DMS53 treated with DMSO at 0.1 percent for 48 hours (cell line): ENCODE measurements around the gene BHLHE23.
"Not testable (repeated sequence)": the region's sequence is repeated elsewhere in the genome, so short reads cannot be mapped to it uniquely, and the experiment has no call there.

Experiments used
- DNase-seq: peaks from one replicate; lab custom pipeline; 2025; ENCODE audit not compliant: unreplicated experiment; lab: John Stamatoyannopoulos, UW

The BHLHE23 gene

DNA sequence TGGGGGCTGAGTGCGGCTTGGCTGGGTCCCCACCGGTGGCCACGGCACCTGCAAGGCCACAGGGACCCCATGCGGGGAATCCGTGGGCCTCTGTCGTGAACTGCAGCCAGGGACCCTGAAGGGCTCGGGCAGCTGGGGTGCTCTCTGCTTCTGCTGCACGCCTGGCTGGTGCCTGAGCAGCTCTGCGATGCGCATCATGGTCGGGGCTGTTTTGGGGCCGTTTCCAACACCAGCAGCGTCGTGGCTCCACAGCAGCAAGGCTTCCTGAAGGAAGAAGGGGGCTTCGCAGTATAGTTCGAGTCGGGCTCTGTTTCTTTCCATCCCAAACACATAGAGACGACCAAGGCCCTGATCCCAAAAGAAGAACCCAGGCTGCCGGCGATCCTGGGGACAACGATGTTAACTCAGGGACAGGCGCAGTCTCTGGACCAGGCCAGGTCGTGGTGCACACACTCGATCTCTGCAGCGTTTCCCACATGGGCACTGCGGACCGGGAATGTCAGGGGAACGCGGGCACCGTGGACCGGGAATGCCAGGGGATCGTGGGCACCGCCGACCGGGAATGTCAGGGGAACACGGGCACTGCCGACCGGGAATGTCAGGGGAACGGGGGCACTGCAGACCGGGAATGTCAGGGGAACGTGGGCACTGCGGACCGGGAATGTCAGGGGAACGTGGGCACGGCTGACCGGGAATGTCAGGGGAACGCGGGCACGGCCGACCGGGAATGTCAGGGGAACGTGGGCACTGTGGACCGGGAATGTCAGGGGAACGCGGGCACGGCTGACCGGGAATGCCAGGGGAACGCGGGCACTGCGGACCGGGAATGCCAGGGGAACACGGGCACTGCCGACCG lies 36.8 kb upstream of the BHLHE23 start:
- DNase-seq: no peak

DNA sequence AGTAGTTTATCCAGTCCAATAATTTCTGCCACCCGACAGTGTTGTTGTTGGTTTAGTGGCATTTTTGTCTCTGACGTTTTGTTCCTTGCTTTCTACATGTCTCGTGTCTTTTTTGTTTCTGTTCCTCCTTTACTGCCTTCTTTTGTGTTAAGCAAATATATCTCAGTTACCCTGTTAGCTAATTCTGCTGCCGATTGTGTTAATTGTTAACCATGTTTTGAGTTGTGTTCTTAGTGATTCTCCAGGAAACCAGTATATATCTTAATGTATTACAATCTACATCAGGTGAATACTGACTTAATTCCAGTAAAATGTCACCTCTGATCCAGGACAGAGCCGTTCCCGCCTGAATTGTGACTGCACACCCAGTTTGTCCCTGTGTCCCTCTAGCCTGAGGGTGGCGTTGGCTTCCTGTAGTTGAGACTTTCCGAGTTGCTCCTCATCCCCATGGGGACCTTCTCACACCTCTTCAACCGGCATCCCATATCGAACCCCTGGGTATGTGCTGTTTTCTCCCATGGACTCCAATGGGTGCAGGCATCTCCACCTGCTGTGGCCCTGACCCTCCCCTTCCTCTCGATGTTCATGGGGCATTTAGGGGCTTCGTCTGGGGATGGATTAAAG lies 35.8 kb upstream of the BHLHE23 start:
- no peak for DNase-seq

DNA sequence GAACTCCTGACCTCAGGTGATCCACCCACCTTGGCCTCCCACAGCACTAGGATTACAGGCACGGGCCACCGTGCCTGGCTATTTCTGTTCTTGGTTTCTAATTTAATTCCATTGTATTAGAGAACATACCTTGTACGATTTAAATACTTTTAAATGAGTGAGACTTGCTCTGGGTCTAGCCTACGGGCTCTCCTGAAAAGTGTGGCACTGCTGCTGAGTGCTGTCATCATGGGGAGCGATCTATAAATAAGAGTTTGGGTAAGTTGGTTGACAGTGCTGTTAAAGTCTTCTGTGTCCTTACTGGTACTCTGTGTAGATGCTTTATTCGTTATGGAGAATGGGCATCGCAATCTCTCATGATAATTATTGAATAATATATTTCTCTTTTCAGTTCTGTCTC lies 35.0 kb upstream of the BHLHE23 start:
- no peak for DNase-seq

DNA sequence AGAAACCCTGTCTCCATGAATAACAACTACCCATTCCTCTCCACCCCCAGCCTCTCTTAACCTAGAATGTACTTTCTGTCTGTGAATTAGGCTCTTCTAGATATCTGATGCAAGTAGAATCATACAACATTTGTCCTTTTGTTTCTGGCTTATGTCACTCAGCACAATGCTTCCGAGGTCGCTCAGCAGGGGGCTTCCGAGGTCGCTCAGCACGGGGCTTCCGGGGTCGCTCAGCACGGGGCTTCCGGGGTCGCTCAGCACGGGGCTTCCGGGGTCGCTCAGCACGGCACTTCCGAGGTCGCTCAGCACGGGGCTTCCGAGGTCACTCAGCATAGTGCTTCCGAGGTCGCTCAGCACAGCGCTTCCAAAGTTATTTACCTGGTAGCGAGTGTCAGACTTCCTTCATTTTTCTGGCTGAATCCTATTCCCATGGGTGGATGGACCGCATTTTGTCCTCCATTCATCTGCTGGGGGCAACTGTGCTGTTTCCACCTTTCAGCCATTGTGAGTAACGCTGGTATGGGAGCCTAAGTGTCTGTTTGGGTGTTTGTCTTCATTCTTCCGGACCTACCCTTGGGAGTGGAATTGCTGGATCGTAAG lies 31.0 kb upstream of the BHLHE23 start:
- DNase-seq: no peak

- DNase-seq: no peak
These were observed 29.5 kb upstream of the BHLHE23 start for GRCh38 chr20:63036291-63036690.

- no peak for DNase-seq
These were observed 28.9 kb upstream of the BHLHE23 start for GRCh38 chr20:63035603-63036185.

DNA sequence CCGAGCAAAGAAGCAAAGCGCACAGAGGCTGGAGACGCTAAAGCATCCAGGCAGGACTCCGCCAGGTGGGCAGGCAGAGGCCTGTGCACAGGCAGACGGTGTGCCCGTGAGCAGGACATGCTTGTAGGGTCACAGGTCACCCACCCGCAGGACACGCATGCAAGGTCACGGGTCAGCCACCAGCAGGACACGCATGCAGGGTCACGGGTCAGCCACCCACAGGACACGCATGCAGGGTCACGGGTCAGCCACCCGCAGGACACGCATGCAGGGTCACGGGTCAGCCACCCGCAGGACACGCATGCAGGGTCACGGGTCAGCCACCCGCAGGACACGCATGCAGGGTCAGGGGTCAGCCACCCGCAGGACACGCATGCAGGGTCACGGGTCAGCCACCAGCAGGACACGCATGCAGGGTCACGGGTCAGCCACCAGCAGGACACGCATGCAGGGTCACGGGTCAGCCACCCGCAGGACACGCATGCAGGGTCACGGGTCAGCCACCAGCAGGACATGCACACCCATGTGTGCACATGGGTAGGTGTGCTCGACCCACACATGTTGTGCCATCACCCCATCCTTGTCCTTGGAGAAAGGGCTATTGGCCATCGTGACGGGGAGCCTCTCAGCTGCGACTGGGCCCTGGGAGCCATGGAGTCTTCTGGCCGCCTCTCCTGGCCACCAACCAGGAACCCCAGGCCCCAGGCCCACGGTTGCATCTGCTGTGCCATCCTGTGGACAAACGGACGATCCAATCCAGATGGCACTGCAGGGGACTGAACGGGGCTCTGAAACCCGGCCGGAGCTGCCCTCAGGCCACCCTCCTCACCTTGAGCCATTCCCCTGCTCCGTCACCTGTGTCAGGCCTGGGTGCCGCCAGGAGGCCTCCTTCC lies 28.2 kb upstream of the BHLHE23 start:
- DNase-seq: not testable (repeated sequence)

DNA sequence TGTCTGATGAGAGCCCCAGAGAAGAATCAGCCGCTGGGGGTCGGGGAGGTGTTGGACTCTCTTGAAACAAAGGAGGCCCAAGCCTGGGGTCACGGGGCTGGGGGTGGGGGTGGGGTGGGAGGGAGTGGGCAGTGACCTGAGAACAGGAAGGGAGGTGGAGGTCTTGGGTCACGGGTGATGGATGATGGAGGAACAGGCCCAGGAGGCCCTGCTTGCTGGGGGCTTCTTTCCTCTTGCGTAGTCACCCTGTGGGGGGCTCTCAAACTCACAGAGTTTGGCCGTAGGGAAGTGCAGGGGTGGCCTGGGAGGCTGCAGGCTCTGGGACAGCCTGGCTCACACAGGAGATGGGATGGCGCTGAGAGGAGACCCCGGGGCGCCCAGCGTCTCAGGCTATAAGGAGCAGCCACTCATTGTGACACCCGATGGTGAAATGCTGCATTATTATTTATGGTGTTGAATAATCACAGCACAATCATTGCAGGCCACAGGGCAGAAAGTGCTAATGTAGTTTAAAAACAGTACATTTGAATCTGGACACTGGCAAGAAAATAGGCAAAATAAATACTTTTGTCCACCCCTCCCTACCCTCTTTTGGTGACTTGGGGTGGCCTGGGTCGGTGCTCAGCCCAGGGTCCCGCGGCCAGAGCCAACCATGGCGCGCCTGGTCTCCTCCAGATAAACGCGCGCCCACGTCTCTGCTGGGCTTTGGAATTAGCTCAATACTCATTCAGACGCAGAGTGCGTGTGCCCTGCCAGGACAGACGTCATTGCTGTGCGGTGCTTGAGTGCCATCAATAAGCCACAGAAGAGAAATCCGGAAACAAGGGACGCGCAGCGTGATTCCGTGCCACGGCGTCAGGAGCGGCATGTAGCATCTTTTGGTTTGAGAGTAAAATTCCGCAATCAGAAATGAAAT lies 27.3 kb upstream of the BHLHE23 start:
- DNase-seq: no peak

DNA sequence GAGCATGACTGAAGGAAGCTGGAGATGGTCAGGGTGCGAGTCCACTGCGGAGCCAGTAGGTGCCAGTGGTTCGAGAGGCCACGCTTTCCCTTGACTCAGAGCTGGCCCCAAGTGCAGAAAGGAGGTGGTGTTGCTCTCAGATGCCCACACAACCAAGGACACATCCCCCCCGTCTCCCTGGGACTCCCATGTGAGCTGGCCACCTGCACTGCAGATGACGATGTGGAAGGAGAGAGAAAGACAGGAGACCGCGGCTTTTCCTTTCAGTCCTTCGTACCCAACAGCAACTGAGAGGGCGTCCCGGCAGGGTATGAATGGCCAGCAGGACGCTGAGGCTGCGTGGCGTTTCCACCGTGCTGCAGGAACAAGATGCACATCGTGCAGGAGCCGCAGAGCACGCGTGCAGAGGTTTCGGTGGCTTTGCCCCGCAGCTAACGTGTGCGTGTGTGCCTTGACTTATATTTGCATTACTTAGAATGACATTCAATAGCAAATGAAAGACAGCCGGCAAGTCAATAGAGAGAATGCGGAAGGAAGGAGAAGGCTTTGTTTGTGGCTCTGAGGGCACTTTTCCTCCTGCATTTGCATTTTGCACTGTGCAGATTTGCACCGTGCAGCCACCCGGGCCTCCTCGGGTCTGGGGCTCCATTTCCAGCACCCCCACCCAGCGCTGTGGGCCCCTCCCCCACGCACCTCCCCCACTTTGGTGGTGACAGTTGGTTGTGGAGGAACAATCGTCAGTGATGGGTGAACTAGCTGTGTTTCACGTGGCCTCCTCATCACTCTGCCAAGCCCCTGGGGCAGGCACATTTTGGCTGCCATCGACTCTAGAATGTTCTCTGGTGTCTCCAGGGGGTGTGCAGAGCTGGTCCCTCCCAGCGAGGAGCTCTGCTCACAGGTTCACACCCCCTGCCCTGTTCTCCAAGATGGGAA lies 26.4 kb upstream of the BHLHE23 start:
- no peak for DNase-seq

GRCh38 chr20:63032026-63032800 lies 25.4 kb upstream of the BHLHE23 start:
- no peak for DNase-seq

- DNase-seq: no peak
These were observed 24.7 kb upstream of the BHLHE23 start for GRCh38 chr20:63031251-63032014.

- no peak for DNase-seq
These were observed 22.8 kb upstream of the BHLHE23 start for GRCh38 chr20:63029358-63030121.

- DNase-seq: no peak
These were observed 21.7 kb upstream of the BHLHE23 start for GRCh38 chr20:63028461-63028921.

GRCh38 chr20:63027922-63028389 lies 21.2 kb upstream of the BHLHE23 start:
- no peak for DNase-seq

- DNase-seq: no peak
These were observed 20.6 kb upstream of the BHLHE23 start for GRCh38 chr20:63027221-63027921.
